ENCODE measurements around the gene GRM7.

Gene GRM7

DNA sequence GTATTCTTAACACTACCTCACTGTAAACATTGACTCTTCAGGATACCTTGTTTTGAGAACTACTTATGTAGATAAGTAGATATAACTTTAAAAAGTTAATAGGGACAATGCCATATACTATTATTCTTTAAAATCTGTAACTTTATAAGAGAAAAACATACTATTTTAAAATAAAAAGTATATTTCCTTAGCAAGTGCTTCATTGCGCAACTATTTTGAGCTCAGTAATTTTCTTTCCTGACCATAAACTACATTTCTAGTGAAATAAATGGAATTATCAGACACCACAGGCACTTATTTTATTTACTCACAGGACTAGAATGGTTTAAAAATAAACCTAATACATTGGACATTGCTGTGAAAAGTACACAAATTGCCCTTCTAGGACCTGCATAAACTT lies 876.3 kb downstream of the GRM7 start:
- no peak for DNase-seq
- no peaks in the 10 kb centered on the region for H3K9me2 ChIP-seq (replicated peaks; ENCODE audit: insufficient read depth, low read length)
- no peak overlapping the region for H3K4me2 ChIP-seq (ENCODE audit: low read depth, low read length)
- H3K27ac ChIP-seq (ENCODE audit: low read length) = no peak overlapping the region
- no peaks in the 10 kb centered on the region for H3K36me3 ChIP-seq (replicated peaks; ENCODE audit: insufficient read depth, low read length)
- H4K20me1 ChIP-seq (ENCODE audit: insufficient read depth, low read length) = no peaks in the 10 kb centered on the region
- no peaks in the 10 kb centered on the region for H3K27me3 ChIP-seq (replicated peaks; ENCODE audit: insufficient read depth, low read length)
- H3K79me2 ChIP-seq (ENCODE audit: low read length) = no peaks in the 10 kb centered on the region
- H3K4me1 ChIP-seq (ENCODE audit: low read length) = no peaks in the 10 kb centered on the region
- no peaks in the 10 kb centered on the region for H3F3A ChIP-seq (ENCODE audit: insufficient read depth, low read length)
- TF ChIP-seq CTCF (IDR thresholded peaks at IDR 0.05; ENCODE audit: low read length) (no peak), EZH2 (optimal IDR thresholded peaks at IDR 0.05; ENCODE audit: low read depth, low read length) (no peak), EZH2phosphoT487 (IDR thresholded peaks at IDR 0.05; ENCODE audit: low read length) (no peak)
- no peak overlapping the region for H3K4me3 ChIP-seq (ENCODE audit: low read length)
- H3K9me3 ChIP-seq (replicated peaks; ENCODE audit: insufficient read depth, low read length) = no peaks in the 10 kb centered on the region
- no peak overlapping the region for H2AFZ ChIP-seq (ENCODE audit: low read length)
- H3K9ac ChIP-seq (ENCODE audit: low read length) = no peak overlapping the region

DNA sequence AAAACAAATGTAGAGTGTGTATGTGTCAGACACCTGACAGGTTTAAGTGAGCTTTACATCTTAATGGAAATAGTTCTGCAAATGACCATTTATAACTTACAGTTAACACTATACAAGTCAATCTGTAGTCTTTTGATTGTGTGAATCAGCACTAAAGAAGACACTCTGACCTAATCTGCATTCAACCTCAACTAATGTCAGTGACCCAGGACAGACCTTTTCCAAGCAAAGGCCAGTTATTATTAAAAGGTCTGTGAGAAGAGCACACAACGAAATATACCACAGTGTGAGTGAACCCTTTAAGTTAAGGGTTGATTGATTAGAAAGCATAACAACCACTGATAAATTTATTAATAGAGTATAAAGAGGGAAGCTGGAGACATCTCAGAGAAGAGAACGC lies 878.8 kb downstream of the GRM7 start:
- H3K4me1 ChIP-seq (ENCODE audit: low read length) = no peaks in the 10 kb centered on the region
- H3K4me2 ChIP-seq (ENCODE audit: low read depth, low read length) = no peak overlapping the region
- no peaks in the 10 kb centered on the region for H3F3A ChIP-seq (ENCODE audit: insufficient read depth, low read length)
- H3K36me3 ChIP-seq (replicated peaks; ENCODE audit: insufficient read depth, low read length) = no peaks in the 10 kb centered on the region
- no peaks in the 10 kb centered on the region for H3K27me3 ChIP-seq (replicated peaks; ENCODE audit: insufficient read depth, low read length)
- no peaks in the 10 kb centered on the region for H3K9me3 ChIP-seq (replicated peaks; ENCODE audit: insufficient read depth, low read length)
- no peak overlapping the region for H3K27ac ChIP-seq (ENCODE audit: low read length)
- H3K79me2 ChIP-seq (ENCODE audit: low read length) = no peaks in the 10 kb centered on the region
- no peak overlapping the region for H3K4me3 ChIP-seq (ENCODE audit: low read length)
- H3K9ac ChIP-seq (ENCODE audit: low read length) = no peak overlapping the region
- no peak for DNase-seq
- H3K9me2 ChIP-seq (replicated peaks; ENCODE audit: insufficient read depth, low read length) = no peaks in the 10 kb centered on the region
- no peaks in the 10 kb centered on the region for H4K20me1 ChIP-seq (ENCODE audit: insufficient read depth, low read length)
- no peak for TF ChIP-seq CTCF (IDR thresholded peaks at IDR 0.05; ENCODE audit: low read length)
- no peak for TF ChIP-seq EZH2 (optimal IDR thresholded peaks at IDR 0.05; ENCODE audit: low read depth, low read length)
- no peak for TF ChIP-seq EZH2phosphoT487 (IDR thresholded peaks at IDR 0.05; ENCODE audit: low read length)
- H2AFZ ChIP-seq (ENCODE audit: low read length) = no peak overlapping the region

- Histone ChIP-seq H3K9ac (ENCODE audit: low read length) (no peak overlapping the region), H3K27me3 (replicated peaks; ENCODE audit: insufficient read depth, low read length) (no peaks in the 10 kb centered on the region), H3K79me2 (ENCODE audit: low read length) (no peaks in the 10 kb centered on the region), H3F3A (ENCODE audit: insufficient read depth, low read length) (no peaks in the 10 kb centered on the region), H3K4me2 (ENCODE audit: low read depth, low read length) (no peak overlapping the region), H3K9me3 (replicated peaks; ENCODE audit: insufficient read depth, low read length) (no peaks in the 10 kb centered on the region), H3K9me2 (replicated peaks; ENCODE audit: insufficient read depth, low read length) (no peaks in the 10 kb centered on the region), H2AFZ (ENCODE audit: low read length) (no peak overlapping the region), H3K4me3 (ENCODE audit: low read length) (no peak overlapping the region), H3K36me3 (replicated peaks; ENCODE audit: insufficient read depth, low read length) (no peaks in the 10 kb centered on the region), H3K4me1 (ENCODE audit: low read length) (no peaks in the 10 kb centered on the region), H3K27ac (ENCODE audit: low read length) (no peak overlapping the region), H4K20me1 (ENCODE audit: insufficient read depth, low read length) (no peaks in the 10 kb centered on the region)
- DNase-seq = no peak
- TF ChIP-seq EZH2phosphoT487 (IDR thresholded peaks at IDR 0.05; ENCODE audit: low read length) (no peak), EZH2 (optimal IDR thresholded peaks at IDR 0.05; ENCODE audit: low read depth, low read length) (no peak), CTCF (IDR thresholded peaks at IDR 0.05; ENCODE audit: low read length) (no peak)
Observed at GRCh38 chr3:7740458-7740857, 879.5 kb downstream of the GRM7 start.
